NCI-H748 (cell line): ENCODE data around the gene ARID4B.
"Not testable (repeated sequence)": the region's sequence is repeated elsewhere in the genome, so short reads cannot be mapped to it uniquely, and the experiment has no call there.

Source experiments
- DNase-seq: peaks from one replicate; lab custom pipeline; 2025; ENCODE audit not compliant: unreplicated experiment; lab: John Stamatoyannopoulos, UW

The ARID4B gene

GRCh38 chr1:235270625-235271024 lies 57.4 kb downstream of the ARID4B start:
- no peak for DNase-seq

- DNase-seq: not testable (repeated sequence)
Observed at GRCh38 chr1:235269990-235270389, 58.0 kb downstream of the ARID4B start.

GRCh38 chr1:235268379-235269125 lies 59.4 kb downstream of the ARID4B start:
- no peak for DNase-seq

DNA sequence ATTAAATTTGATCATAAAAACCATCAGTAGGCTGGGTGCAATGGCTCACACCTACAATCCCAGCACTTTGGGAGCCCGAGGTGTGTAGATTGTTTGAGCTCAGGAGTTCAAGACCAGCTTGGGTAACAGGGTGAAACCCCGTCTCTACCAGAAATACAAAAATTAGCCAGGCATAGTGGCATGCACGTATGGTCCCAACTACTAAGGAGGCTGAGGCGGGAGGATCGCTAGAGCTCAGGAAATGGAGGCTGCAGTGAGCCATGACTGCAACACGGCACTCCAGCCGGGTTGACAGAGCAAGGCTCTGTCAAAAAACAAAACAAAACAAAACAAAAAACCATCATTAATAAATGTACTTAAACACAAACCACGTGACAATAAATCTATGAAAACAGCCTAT lies 61.0 kb downstream of the ARID4B start:
- no peak for DNase-seq

GRCh38 chr1:235266325-235266724 lies 61.7 kb downstream of the ARID4B start:
- peak; percentile 52 for DNase-seq

- no peak for DNase-seq
Observed at GRCh38 chr1:235265900-235266299, 62.1 kb downstream of the ARID4B start.

DNA sequence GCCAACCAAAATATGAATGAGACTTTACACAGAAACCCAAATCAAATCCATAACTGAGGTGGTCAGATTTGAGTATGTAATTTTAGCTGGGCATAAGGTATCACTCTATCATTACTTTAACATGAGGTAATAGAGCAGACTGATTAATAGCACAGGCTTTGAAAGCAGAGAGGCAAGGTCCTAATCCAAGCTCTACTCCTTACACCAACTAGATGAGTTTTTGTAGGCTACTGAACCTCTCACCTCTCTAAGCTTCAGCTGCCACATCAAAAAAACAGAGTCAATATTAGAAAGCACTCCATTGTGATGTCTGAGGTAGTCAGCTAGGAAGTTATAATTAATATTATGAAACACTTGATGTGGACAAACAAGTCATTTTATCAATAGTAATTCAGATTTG lies 63.7 kb downstream of the ARID4B start:
- DNase-seq: no peak

- DNase-seq: no peak
Observed at GRCh38 chr1:235262539-235262938, 65.4 kb downstream of the ARID4B start.

- no peak for DNase-seq
Observed at GRCh38 chr1:235261243-235261642, 66.7 kb downstream of the ARID4B start.

DNA sequence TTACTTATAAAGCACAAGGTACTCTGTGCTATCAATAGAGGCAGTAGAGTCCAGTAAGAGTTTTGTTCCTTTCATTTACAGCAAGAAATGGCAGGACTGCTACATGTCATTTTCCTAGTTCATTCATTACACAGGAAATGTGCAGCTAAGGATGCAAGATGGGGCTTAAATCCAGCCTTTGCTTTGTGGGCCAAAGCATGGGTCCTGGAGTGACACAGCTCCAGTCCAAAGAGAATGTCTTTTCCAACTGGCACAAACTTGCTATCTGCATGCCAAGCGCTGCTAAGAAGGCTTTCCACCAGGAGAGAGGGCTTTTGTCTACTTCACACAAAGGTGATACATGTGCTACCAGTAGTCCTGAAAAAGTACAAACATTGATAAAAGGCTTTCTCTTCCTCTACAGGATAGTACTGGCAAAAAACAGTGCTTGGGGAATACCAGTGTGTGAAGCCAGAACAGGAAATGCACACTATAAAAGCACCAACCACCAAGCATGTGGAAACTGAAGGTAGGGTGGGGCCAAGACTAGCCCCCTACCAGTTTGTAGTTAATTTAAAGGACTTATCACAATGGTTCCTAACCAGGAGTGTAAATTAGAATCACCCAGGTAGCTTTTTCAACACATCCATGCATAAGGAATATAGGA lies 68.7 kb downstream of the ARID4B start:
- DNase-seq: no peak

DNA sequence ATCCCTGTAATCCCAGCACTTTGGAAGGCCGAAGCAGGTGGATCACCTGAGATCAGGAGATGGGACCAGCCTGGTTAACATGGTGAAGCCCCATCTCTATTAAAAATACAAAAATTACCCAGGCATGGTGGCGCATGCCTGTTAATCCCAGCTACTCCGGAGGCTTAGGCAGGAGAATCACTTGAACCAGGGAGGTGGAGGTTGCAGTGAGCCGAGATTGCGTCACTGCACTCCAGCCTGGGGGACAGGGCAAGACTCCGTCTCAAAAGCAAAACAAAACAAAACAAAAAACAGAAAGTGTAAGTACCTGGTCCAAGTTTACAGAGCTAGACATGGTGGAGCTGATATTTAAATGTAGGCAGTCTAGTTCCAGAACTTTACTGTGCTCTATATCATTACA lies 69.9 kb downstream of the ARID4B start:
- DNase-seq: not testable (repeated sequence)

- DNase-seq: no peak
Observed at GRCh38 chr1:235254721-235255120, 73.3 kb downstream of the ARID4B start.

DNA sequence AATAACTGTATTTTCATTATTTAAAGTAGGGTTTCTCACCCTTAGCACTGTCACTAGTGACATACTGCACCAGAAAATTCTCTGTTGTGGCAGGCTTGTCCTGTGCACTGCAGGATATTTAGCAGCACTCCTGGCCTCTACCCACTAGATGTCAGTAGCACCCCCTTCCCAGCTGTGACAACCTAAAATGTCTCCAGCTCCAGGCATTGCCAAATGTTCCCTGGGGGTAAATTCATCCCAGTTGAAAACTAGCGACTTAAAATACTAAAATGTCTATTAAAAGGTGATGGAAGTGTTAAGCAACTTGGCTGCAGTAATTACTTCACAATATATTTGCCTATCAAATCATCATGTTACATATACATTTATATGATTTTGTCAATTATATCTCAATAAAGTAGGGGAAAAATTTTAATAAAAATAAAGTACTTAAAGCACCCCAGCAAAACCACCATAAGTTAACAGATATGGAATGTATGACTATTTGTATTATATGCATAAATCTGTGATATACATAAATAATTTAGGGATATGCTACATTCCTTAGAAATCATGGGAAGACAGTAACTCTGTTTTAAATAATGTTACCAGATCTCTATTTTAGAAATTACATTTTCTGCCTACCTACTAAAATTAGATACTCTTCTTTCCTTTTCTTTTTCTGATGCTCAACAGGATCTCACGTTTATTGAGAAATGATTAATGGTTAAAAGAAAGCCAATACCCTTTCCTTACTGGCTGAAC lies 74.6 kb downstream of the ARID4B start:
- DNase-seq: peak; percentile 57

DNA sequence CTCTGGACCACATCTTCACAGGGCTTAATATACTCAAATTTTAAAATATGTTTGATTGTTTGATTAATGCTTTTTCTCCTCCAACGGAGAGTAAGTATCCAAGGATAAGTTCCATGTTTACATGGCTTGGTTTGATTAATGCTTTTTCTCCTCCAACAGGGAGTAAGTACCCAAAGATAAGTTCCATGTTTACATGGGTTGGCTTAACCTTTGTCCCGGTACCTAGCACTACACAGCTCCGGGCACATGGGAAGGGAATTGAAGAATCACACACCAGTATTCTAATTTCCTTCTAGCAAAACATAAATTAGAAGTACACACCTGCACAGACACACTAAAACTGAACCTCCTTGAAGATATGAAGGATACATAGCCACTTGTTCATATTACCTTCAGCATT lies 77.5 kb downstream of the ARID4B start:
- DNase-seq: no peak

DNA sequence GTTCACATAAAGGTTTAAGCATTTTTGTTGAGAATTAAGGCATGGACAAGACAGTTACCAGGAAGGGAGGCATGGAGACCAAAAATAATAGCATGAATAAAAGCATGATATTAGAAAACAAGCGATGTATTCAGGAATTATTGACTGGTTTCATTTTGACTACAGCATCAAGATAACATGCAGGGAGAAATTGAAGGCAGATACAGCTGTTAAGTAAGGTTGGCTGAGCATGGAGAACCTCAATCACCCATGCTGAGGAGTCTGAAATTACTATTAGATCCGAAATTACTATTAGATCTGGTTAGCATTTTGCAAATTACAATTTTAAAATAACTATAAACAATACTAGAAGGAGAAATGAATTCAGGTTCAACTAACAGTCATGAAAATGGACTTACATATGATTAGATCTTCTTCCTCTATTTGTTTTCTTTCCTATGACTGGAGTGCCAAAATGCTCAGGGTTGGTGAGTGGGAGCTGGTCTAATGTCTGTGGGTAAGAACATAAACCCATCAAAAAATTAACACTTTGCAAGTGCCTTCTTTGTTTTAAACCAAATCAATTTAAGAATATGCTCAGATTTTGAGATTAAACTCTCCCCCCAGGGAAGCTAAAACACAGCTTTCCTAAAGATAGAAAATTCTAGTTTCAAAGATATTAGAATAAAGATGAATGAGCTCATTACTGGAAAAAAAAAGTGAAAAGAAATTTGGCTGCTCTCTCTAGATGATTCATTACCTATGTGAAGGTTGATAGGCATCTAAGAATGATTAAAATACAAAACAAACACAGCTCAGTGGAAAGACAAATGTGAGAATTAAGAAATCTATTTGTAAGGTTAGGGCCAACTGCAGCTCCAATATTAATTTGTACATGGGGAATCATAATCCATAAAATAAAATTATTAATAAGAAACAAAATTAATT lies 81.7 kb downstream of the ARID4B start:
- DNase-seq: no peak

DNA sequence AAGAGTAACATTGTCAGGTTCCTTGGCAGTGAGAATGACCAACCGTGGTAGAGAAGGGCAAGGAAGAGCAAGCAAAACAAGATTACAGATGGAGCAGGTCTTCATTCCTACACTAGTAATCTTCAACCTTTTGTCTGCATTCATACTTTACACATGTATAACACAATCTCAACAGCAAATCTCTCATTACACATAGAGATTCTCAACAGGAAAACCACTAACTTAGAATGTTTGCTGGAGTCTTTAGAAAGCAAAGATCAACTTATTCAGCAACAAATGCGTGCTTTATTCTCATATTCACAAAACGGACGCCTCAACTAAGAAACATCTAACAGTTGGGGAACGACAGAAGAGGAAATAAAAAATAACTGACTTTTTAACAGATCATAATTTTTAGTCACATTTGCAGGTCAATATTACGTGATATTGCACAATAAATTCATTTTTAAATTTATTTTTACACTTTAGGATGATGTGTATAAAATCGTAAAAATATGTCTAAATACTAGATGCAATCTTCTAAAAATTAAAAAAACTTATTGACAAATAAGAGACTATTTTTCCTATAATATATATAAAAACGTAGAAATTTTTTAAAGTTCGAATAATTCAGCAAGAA lies 82.9 kb downstream of the ARID4B start:
- DNase-seq: no peak

DNA sequence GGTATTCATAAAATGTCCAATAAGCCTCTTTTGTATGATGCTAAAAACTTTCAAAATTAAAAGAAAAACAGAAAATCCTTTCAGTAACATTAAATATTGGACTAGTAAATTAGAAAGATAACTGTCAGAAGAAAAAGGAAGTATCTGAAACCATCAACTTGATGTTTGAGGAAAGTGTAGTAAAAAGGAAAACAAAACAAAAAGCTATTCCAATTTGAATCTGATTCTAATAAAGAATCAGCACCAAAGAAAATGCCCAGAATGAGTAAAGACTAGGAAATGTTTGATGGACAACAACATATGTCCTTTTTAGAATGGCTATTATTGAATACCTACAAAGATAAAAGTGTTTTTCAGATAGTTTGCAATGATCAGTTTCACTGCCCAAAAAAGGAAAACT lies 87.0 kb downstream of the ARID4B start:
- no peak for DNase-seq

DNA sequence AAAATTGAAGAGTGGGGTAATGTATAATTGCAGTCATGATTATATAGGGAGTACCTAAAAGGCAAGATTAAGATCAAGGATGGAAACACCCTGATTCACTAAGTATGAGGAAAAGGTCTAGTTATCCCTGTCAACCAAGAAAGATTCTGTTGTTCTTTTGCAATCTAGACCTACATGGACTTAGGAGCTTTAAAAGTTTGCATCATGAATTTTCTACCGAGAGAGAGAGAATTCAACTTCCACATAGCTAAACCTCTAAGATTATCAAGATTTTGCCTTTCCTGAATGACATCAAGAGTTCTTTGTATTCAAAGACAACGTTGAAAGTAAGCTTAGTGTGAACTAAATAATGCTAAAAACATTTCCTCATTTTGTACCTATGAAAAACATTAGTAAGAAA lies 88.1 kb downstream of the ARID4B start:
- no peak for DNase-seq

- DNase-seq: no peak
Observed at GRCh38 chr1:235238558-235238957, 89.4 kb downstream of the ARID4B start.

DNA sequence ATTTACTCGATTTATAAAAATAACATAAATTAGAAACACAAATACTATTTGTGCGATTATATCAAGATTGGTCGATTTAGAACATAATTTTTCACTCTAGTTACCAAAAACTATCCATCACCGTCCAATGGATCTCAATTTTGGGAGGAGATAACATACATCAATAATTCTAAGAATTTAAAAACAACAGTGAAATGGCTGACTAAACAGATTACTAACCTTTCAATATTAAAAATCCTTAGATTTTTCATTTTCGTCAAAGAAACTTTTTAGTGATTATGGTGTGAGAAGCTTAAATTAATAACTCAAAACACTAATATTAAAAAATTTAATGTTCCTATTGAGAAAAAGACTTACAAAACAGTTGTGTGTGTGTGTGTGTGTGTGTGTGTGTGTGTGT lies 91.9 kb downstream of the ARID4B start:
- no peak for DNase-seq

GRCh38 chr1:235229868-235230267 lies 98.1 kb downstream of the ARID4B start:
- no peak for DNase-seq
